HUES6 (cell line): ENCODE results near the gene TNIP1.

ENCODE experiments used
- H3K27ac ChIP-seq: 2 replicates; pipeline ENCODE4 v1.7.0; 2013; ENCODE audit warnings: low read depth, mild to moderate bottlenecking, low read length, inconsistent platforms
- H3K27me3 ChIP-seq: 2 replicates; pipeline ENCODE4 v1.6.1; 2013; ENCODE audit warnings: low read length; ENCODE audit not compliant: control insufficient read depth, insufficient read depth
- H3K36me3 ChIP-seq: 2 replicates; pipeline ENCODE4 v1.6.1; 2013; ENCODE audit warnings: low read length; ENCODE audit not compliant: control insufficient read depth, insufficient read depth
- H3K4me1 ChIP-seq: 2 replicates; pipeline ENCODE4 v1.6.1; 2013; ENCODE audit warnings: low read length; ENCODE audit not compliant: control insufficient read depth, insufficient read depth
- H3K4me3 ChIP-seq: 2 replicates; pipeline ENCODE4 v1.5.1; 2013; ENCODE audit warnings: low read depth, low read length
- H3K9ac ChIP-seq: one replicate; pipeline ENCODE4 v1.6.1; 2013; ENCODE audit warnings: mild to moderate bottlenecking, low read length
- H3K9me3 ChIP-seq: 2 replicates; pipeline ENCODE4 v1.6.1; 2013; ENCODE audit warnings: low read depth, low read length; ENCODE audit not compliant: control insufficient read depth, insufficient read depth

Gene TNIP1

DNA sequence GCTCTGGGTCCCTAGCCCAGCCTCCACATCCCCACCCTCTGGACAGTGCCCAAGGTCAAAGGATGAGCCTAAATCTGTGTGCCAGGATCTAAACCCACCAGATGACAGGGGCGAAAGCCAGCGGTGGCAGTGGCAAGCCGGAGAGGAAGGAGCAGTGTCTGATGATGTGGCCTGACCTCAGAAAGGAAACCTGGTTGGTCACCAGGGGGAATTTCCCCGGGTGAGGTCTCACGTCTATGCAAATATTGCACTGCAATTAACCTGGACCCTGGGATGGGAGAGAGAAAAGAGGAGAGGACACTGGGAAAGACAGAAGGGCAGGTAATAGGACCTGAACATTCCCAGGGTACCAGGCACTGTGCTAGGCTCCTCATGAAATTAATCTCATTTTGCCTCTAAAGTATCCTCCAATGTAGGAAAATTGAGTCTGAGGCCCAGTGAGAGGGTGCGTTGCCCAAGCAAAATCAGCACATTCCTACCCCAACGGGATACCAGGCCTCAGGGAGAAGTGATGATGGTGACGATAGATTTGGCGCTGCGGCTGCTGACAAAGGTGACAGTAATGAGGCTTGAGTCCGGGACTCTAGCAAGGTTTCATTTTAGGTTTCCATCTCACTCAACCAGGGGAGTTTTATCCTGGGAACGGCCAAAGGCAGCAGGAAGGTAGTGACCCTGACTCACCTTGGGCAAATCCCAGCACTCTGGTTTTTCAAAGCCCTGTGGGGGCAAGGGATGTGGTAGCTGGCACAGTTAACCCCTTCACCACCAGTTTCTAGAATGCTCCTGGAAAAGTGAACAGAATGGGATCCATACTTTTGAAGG is 13.4 kb upstream of the TNIP1 start:
- Histone ChIP-seq H3K9ac (no peak overlapping the region), H3K4me3 (no peak overlapping the region), H3K27ac (no peak overlapping the region), H3K36me3 (no peaks in the 10 kb centered on the region), H3K27me3 (no peaks in the 10 kb centered on the region), H3K9me3 (no peaks in the 10 kb centered on the region), H3K4me1 (peaks cover 30% of the 10 kb centered on the region)

DNA sequence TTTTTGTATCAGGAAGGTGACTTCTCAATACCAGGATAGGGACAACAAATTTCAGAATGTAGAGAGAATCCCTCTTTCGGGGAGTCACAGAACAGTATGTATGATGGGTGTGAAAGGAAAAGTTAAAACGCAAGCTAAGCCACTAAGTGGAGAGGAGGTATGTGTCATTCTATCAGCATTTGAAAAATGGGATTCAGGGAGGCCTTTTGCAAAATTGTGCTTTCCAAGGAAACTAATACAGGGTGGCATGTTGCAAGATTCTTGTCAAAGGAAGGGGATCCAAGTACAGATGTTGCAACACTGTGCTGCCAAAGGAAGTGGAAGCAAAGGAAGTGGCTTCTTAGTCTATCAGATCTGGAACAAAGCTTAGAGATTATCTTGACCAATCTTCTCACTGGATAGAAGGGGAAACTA is 12.6 kb upstream of the TNIP1 start:
- H3K9me3 ChIP-seq, result no peaks in the 10 kb centered on the region
- no peak overlapping the region for H3K9ac ChIP-seq
- no peaks in the 10 kb centered on the region for H3K27me3 ChIP-seq
- no peak overlapping the region for H3K4me3 ChIP-seq
- H3K27ac ChIP-seq, result no peak overlapping the region
- H3K36me3 ChIP-seq, result no peaks in the 10 kb centered on the region
- H3K4me1 ChIP-seq, result peaks cover 30% of the 10 kb centered on the region

DNA sequence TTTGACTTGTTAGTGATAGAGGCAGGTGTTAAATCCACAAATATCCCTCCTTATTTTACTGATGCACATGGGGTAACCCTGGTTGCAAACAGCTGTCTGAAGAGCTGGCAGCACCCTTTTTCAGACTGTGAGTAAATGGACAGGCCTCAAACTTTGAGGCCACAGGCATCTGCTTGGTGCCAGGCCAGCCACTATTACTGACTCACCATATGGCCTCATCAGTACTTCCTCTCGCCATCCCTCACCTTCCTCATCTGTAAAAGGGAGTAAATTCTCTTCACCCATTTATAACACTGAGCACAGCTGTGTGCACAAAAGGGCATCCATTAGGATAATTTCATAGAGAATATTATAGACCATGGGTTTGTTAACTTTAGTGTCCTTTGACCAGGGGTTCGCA is 11.9 kb upstream of the TNIP1 start:
- Histone ChIP-seq H3K27me3 (no peaks in the 10 kb centered on the region), H3K4me1 (peaks cover 30% of the 10 kb centered on the region), H3K9ac (no peak overlapping the region), H3K36me3 (no peaks in the 10 kb centered on the region), H3K4me3 (no peak overlapping the region), H3K27ac (no peak overlapping the region), H3K9me3 (no peaks in the 10 kb centered on the region)

- H3K4me3 ChIP-seq, result no peak overlapping the region
- H3K27me3 ChIP-seq, result no peaks in the 10 kb centered on the region
- H3K9me3 ChIP-seq, result no peaks in the 10 kb centered on the region
- no peaks in the 10 kb centered on the region for H3K36me3 ChIP-seq
- H3K27ac ChIP-seq, result no peak overlapping the region
- no peak overlapping the region for H3K9ac ChIP-seq
- H3K4me1 ChIP-seq, result peaks cover 19% of the 10 kb centered on the region
These were observed 8.9 kb upstream of the TNIP1 start for GRCh38 chr5:151089726-151090125.

DNA sequence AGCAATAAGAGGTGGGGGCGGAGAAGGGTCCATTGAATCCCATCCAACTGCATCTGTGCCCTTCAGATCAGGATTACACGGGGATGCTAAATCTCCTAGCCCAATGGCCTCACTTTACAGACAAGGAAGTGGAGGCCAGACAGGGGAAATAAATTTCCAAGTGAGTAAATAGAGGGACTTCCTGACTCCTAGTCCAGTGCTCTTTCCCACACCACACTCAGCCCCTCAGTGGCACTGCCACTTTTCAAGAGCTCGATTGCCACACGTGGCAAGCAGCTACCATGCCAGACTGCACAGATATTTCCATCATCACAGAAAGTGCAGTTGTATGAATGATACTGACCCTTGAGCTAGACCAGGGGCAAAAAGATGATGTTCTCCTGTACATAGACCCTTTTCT is 8.2 kb upstream of the TNIP1 start:
- Histone ChIP-seq H3K27ac (no peak overlapping the region), H3K9ac (no peak overlapping the region), H3K27me3 (no peaks in the 10 kb centered on the region), H3K9me3 (no peaks in the 10 kb centered on the region), H3K36me3 (no peaks in the 10 kb centered on the region), H3K4me3 (no peak overlapping the region), H3K4me1 (peaks cover 12% of the 10 kb centered on the region)

DNA sequence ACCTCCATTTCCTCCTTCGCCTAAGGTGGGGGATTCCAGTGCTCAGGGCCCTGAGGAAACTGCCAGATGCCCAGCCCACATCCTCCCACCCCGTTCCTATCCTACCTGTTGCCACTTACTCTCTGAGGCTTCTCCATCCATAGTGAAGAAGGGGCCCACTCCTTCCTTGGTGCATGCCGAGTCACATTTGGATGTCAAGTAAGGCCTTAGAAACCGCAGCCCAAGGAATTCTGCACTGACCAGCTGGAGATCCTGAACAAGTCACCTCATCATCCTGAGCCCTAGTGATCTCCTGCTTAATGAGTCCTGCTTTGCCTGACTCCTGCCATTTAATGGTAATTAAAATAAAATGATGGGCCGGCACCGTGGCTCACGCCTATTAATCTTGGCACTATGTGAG is 6.7 kb upstream of the TNIP1 start:
- no peaks in the 10 kb centered on the region for H3K9me3 ChIP-seq
- no peaks in the 10 kb centered on the region for H3K27me3 ChIP-seq
- H3K4me3 ChIP-seq, result no peak overlapping the region
- H3K27ac ChIP-seq, result no peak overlapping the region
- no peak overlapping the region for H3K9ac ChIP-seq
- no peaks in the 10 kb centered on the region for H3K36me3 ChIP-seq
- peaks cover 3% of the 10 kb centered on the region; the same call in 1 of the 2 replicates for H3K4me1 ChIP-seq

DNA sequence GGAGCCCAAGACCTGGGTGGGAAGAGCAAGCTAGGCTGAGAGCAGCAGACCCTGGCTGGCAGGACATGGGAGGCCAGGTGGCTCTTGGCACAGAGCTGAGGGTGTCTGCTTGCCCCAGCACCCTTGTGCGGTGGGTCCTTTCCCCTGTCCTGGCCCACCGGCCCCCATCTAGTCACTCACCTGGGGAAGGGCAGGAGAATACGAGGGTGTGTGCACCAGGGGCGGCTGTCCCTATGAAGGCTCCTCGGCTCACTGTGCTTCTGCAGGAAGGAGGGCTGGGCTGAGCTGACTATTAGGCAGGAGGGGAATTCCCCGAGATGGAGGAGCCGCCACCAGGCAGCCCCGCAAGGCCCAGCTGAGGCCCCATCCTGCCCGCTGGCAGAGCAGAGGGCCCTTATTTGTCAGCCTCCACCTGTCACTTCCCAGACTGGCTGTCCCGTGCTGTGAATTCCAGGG is 6.1 kb upstream of the TNIP1 start:
- Histone ChIP-seq H3K4me3 (no peak overlapping the region), H3K4me1 (peaks cover 3% of the 10 kb centered on the region; the same call in 1 of the 2 replicates), H3K27me3 (no peaks in the 10 kb centered on the region), H3K36me3 (no peaks in the 10 kb centered on the region), H3K27ac (no peak overlapping the region), H3K9ac (peak overlapping the region; percentile 13), H3K9me3 (no peaks in the 10 kb centered on the region)

- H3K27ac ChIP-seq, result no peak overlapping the region
- H3K9ac ChIP-seq, result peak overlapping the region; percentile 13
These were observed 5.5 kb upstream of the TNIP1 start for GRCh38 chr5:151086192-151086869.

DNA sequence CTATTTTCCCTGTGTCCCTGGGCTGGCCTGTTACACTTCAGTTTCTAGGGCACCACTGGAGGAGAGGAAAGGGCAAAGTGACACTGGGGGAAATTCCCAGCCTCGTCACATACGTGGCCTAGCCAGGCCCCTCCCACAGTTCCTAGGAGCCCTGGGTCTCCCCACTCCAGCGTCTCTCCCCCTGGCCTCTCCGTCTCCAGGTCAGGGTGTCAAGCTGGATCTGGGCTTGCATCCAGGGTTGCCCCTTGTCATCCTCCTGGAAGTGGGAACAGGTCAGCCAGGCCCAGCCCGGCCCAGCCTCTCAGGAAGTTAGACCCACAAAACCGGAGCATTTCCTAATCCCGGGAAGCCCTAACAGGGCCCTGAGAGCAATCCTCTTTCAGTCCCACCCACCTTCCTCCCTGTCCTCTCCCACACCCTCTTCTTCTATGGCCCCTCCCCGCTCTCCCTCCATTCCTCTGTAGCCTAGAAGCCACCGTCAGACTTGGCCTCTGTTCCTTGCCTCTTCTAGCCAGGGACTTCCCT is 4.7 kb upstream of the TNIP1 start:
- Histone ChIP-seq H3K9ac (no peak overlapping the region), H3K36me3 (no peaks in the 10 kb centered on the region), H3K27ac (no peak overlapping the region), H3K4me1 (peaks cover 3% of the 10 kb centered on the region; the same call in 1 of the 2 replicates), H3K9me3 (no peaks in the 10 kb centered on the region), H3K4me3 (no peak overlapping the region), H3K27me3 (no peaks in the 10 kb centered on the region)

More at GRCh38 chr5:151086192-151086869, 5.5 kb upstream of the TNIP1 start:
- Histone ChIP-seq H3K36me3 (no peaks in the 10 kb centered on the region), H3K9me3 (no peaks in the 10 kb centered on the region), H3K27me3 (no peaks in the 10 kb centered on the region), H3K4me3 (no peak overlapping the region), H3K4me1 (peaks cover 3% of the 10 kb centered on the region; the same call in 1 of the 2 replicates)

GRCh38 chr5:151084363-151084762 is 3.5 kb upstream of the TNIP1 start:
- Histone ChIP-seq H3K9me3 (no peaks in the 10 kb centered on the region), H3K27me3 (no peaks in the 10 kb centered on the region), H3K4me3 (no peak overlapping the region), H3K9ac (no peak overlapping the region), H3K36me3 (no peaks in the 10 kb centered on the region), H3K27ac (no peak overlapping the region), H3K4me1 (peaks cover 8% of the 10 kb centered on the region)

DNA sequence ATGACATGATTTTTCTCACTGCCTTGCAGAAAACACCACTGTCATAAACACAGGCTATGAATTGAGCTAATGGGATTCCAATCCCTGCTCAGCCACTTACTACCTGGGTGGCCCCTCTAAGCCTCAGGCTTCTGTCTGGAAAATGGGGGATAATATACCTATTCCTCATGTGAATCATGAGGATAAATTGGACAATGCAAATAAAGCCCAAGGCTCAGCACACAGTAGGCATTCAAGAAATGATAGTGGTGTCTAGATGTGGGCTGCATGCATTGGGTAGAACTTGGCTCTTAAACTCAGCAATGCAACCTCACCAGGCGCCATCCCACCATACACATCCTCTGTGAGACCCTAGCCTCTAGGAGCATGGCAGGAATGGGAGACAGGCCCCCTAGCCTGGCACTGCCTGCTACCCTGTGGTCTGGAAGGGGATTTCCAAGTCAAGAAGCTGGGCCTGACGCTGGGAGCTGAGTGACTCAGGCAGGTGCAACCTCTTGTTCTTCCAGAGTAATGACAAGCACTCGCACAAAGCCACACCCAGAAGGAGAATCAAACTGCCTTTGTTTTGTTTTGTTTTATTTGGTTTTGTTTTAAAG is 2.3 kb upstream of the TNIP1 start:
- Histone ChIP-seq H3K9ac (no peak overlapping the region), H3K36me3 (no peaks in the 10 kb centered on the region), H3K4me3 (no peak overlapping the region), H3K4me1 (peaks cover 8% of the 10 kb centered on the region), H3K27ac (no peak overlapping the region), H3K27me3 (no peaks in the 10 kb centered on the region), H3K9me3 (no peaks in the 10 kb centered on the region)
